GM12865 (cell line): ENCODE measurements around the gene PPFIBP2.

Experiments
- DNase-seq: peaks from one replicate; pipeline ENCODE4 v3.0.0; 2010; ENCODE audit warnings: low read depth
- H3K4me3 ChIP-seq: 2 replicates; pipeline ENCODE4 v1.5.1; 2011; ENCODE audit warnings: mild to moderate bottlenecking, low read depth, low read length, control low read depth
- CTCF ChIP-seq: IDR thresholded peaks from 2 replicates; pipeline ENCODE4 v1.5.1; 2011; ENCODE audit warnings: low read length, control low read depth, low read depth, inconsistent platforms; ENCODE audit not compliant: insufficient read depth; ENCODE audit errors: missing control alignments

The PPFIBP2 gene

GRCh38 chr11:7635708-7636107 is 121.9 kb downstream of the PPFIBP2 start:
- no peak overlapping the region for H3K4me3 ChIP-seq
- TF ChIP-seq CTCF, result no peak
- DNase-seq, result no peak

- no peak for DNase-seq
- no peak overlapping the region for H3K4me3 ChIP-seq
- no peak for TF ChIP-seq CTCF
Observed at GRCh38 chr11:7636350-7636749, 122.6 kb downstream of the PPFIBP2 start.

GRCh38 chr11:7637447-7638157 is 123.8 kb downstream of the PPFIBP2 start:
- DNase-seq, result no peak
- H3K4me3 ChIP-seq, result no peak overlapping the region
- TF ChIP-seq CTCF, result no peak

GRCh38 chr11:7638710-7639642 is 125.2 kb downstream of the PPFIBP2 start:
- no peak overlapping the region for H3K4me3 ChIP-seq
- DNase-seq, result peak; percentile 28
- TF ChIP-seq CTCF, result no peak

- H3K4me3 ChIP-seq, result no peak overlapping the region
- TF ChIP-seq CTCF, result no peak
- DNase-seq, result no peak
Observed at GRCh38 chr11:7639643-7640025, 125.8 kb downstream of the PPFIBP2 start.

DNA sequence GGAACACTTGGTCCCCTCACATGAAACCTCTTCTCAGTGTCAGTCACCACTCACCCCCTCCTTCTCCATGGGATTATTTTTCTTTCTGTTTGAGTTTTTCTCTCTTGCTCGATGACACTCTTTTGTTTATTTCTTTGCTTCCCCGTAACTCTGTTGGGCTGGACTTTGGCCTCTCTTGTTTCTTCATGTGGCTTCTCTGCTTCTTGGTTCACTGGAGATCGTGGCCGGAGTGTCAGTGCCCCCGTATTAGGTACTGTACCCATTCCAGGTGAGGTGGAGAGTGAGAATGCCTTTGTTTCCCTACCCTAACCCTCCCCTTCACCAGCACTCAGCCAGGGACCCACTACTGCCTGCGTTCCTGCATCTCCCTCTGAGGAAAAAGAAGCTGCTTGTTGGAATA is 127.0 kb downstream of the PPFIBP2 start:
- DNase-seq, result no peak
- no peak overlapping the region for H3K4me3 ChIP-seq
- TF ChIP-seq CTCF, result no peak
